RWPE1 (cell line): ENCODE results near the gene NLGN1.

ENCODE experiments used
- CTCF ChIA-PET: fragments of 350-600 bp; sonication (Branson Sonifier 250); formaldehyde crosslinking; extraction: SDS; loops from one replicate; lab custom pipeline; 2021; lab: Yijun Ruan, JAX
- POLR2A ChIA-PET: fragments of 400-600 bp; formaldehyde crosslinking; extraction: SDS; loops from one replicate; lab custom pipeline; 2020; ENCODE audit warnings: antibody characterized with exemption; ENCODE audit not compliant: low non-redundant PET; lab: Yijun Ruan, JAX
- DNase-seq: peaks from one replicate; pipeline ENCODE4 v3.0.0; 2012; ENCODE audit warnings: low spot score
- H3K27ac ChIP-seq: fragments of 450-650 bp; 2 replicates; pipeline ENCODE4 v1.5.1; 2017
- TF ChIP-seq, protein P1 (sequence below): fragments of 450-650 bp; conservative IDR thresholded peaks from 2 replicates; pipeline ENCODE4 v1.5.1; 2017; ENCODE audit warnings: low read depth, mild to moderate bottlenecking

Gene NLGN1

DNA sequence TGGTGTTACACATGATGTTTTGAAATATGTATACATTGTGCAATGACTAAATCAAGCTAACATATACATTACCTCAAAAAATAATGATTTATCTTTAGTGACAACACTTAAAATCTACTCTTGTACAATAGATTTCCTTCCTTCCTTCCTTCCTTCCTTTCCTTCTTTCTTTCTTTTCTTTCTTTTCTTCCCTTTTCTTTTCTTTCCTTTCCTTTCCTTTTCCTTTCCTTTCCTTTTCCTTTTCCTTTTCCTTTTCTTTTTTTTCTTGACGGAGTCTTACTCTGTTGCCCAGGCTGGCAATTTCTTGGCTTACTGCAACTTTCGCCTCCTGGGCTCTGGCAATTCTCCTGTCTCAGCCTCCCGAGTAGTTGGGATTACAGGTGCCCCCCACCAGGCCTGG, 170.5 kb downstream of the NLGN1 start:
- POLR2A ChIA-PET = no interaction called here
- DNase-seq = no peak
- H3K27ac ChIP-seq = no peak overlapping the region
- CTCF ChIA-PET = no interaction called here
- TF ChIP-seq, protein P1, sequence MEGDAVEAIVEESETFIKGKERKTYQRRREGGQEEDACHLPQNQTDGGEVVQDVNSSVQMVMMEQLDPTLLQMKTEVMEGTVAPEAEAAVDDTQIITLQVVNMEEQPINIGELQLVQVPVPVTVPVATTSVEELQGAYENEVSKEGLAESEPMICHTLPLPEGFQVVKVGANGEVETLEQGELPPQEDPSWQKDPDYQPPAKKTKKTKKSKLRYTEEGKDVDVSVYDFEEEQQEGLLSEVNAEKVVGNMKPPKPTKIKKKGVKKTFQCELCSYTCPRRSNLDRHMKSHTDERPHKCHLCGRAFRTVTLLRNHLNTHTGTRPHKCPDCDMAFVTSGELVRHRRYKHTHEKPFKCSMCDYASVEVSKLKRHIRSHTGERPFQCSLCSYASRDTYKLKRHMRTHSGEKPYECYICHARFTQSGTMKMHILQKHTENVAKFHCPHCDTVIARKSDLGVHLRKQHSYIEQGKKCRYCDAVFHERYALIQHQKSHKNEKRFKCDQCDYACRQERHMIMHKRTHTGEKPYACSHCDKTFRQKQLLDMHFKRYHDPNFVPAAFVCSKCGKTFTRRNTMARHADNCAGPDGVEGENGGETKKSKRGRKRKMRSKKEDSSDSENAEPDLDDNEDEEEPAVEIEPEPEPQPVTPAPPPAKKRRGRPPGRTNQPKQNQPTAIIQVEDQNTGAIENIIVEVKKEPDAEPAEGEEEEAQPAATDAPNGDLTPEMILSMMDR = no peak

DNA sequence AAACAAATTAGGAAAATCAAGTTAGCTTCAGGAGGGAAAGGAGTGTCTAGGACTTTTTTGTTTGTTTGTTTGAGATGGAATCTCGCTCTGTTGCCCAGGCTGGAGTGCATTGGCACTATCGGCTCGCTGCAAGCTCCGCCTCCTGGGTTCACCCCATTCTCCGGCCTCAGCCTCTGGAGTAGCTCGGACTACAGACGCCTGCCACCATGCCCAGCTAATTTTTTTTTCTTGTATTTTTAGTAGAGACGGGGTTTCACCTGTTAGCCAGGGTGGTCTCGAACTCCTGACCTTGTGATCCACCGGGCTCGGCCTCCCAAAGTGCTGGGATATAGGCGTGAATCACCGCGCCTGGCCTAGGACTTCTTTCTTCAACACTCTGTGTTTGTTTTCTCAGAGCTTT, 171.1 kb downstream of the NLGN1 start:
- CTCF ChIA-PET = no interaction called here

DNA sequence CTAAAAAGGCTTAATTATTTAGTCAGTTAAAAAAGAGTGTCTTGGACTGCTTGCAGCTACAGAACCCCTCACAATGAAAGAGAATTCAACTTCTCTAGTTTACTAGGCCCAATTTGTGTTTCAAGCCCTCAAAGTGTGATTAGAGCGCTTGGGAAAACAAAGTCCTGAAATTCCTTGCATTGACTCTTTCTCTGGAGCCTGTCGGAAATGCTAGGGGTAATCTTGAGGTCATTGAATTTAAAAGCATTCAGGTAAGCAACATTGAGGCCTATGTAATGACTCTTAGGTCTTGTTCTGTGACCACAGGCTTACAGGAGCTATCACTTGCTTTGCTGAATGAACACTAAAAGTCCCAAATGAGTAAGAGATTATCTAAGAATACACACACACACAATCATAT, 186.0 kb downstream of the NLGN1 start:
- no peak for DNase-seq
- CTCF ChIA-PET = interaction anchor here (0.5 kb wide), 1 partner anchor 150 kb away, joined by 3 read pairs; no protein-coding TSS in a partner anchor
- TF ChIP-seq, protein P1 = no peak
- POLR2A ChIA-PET = no interaction called here
- no peak overlapping the region for H3K27ac ChIP-seq

More for the DNA sequence above, 171.1 kb downstream of the NLGN1 start:
- TF ChIP-seq, protein P1 = no peak
- H3K27ac ChIP-seq = no peak overlapping the region
- no peak for DNase-seq
- POLR2A ChIA-PET = no interaction called here

DNA sequence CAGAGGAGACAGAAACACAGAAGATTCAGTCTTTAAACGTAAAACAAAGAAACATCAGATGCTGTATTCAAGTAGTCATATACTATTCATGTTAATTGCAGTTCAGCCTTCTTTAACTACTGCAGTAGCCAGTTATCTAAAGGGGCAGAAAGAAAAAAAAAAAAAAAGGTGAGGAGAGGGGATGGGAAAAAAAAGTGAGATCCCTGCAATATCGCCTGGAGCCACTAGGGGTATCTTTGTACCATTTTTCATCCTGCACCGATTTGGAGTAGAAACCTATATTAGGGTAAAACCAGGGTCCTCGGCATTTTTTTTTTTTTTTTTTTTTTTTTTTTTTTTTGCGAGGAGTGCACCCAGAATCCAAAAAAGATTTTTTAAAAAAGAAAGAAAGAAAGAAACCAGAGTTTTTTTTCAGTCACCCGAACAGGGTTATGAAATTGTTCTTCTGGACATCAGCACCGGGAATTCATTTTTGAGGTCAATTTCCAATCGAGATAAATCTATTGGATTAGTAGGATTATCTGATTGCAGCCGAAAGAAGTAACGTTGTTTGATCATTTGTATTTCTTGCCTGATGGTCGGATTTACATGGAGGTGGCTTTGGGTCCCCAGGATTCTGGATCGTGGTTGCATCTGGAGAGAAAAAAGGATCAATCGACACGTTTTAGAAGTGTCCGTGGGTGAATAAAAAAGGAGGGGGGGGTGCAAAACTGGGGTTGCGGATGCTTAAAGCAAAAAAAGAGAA, 186.7 kb downstream of the NLGN1 start:
- TF ChIP-seq, protein P1 = peak; percentile 44
- H3K27ac ChIP-seq = no peak overlapping the region
- DNase-seq = peak; percentile 15
- POLR2A ChIA-PET = no interaction called here
- CTCF ChIA-PET = interaction anchor here (0.7 to 0.8 kb wide), 2 partner anchors 14 to 196 kb away, joined by 3 to 4 read pairs; no protein-coding TSS in a partner anchor

DNA sequence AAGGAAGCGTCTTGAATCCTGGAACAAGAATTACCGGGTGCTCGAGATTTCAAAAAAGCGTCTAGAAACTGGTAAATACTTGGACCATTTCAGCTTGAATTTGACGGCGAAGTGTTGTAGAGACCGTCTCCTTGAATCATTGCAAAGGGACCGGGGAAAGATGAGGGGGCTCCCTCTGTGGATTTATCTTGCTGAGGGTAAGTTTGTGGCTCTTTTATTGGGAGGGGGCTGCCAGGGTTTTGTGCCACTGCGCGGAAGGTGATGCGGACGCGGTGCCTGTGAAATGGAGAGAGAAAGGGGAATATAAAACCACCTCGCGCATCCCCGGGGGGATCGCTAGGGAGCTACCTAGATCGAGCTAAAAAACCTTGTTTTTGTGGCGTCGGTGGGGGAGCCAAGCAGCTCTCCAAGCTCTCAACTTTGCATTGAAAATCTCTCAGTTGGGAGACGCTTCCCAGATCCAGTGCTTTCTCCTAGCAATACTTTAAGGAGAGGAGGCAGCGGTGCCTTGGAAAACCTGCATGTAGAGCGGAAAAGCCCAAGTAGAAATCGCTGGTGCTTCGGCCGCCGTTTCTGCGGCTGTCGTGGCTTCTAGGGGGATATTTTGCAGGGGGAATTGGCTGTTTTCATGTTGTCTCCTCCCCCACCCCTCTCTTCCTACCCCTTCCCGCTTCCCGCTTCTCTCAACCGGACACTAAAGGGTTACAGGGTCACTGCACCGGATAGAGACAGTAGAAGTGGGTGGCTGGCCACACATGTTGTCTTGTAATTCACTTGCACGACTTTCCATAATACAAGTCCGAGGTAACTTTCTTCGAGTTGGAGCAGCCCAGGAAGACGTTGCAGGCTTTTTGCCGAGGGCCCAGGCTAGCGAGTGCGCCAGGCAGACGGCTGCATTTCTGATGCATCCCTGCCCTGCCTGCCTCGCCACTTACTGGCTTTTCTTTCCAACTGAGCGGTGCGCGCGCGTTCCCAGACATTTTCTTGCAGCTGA, 187.6 kb downstream of the NLGN1 start:
- POLR2A ChIA-PET = no interaction called here
- TF ChIP-seq, protein P1 = no peak
- no peak for DNase-seq
- H3K27ac ChIP-seq = no peak overlapping the region
- CTCF ChIA-PET = interaction anchor here (0.6 to 0.8 kb wide), 3 partner anchors 14 to 197 kb away, joined by 3 to 5 read pairs (median 4); no protein-coding TSS in a partner anchor

DNA sequence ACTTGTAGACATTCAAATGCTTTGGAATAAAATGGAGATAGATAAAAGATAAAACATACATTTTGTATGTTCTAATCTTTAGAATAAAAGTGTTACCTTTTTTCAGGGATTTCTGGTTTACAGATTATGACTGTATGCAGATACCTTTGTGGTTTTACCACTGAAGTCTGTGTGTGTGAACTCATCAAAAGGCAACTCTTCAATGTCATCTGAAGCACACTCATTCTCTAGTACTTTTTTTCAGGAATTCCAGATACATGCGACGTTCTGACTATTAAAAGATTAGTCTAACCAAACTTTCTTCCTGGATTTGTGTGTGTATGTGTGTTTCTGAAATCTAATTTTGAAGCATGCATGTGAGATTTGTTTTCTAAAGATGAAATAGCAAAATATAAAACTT, 188.6 kb downstream of the NLGN1 start:
- H3K27ac ChIP-seq = no peak overlapping the region
- DNase-seq = no peak
- ChIA-PET CTCF (no interaction called here), POLR2A (no interaction called here)
- TF ChIP-seq, protein P1 = no peak
